Measurements from ENCODE around the gene PARD3B. TPM values are rescaled to one million over a fixed set of nuclear protein-coding genes. Genes with fewer than 3 reads are reported as not detected.

The PARD3B gene
- total RNA-seq, 1 experiment from 2014 or later = 3.6 TPM

DNA sequence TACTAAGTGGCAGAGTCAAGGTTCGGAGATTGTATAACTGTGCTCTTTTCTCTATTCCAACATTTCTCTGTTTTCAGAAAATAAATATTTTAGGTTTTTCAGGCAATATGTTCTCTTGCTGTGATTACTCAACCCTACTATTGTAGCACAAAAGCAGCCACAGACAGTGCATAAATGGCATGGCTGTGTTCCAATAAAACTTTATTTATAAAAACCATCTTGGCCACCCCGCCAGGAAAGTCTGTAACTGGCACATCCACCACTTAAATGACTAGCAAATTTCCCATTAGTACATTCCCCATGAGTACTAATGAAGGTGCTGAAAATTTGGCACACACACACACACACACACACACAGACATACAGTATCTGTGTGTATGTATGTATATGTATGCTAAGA, 30.8 kb upstream of the PARD3B start:
- H3K36me3 ChIP-seq (ENCODE audit: control insufficient read depth, insufficient read depth, low read length) = no peaks in the 10 kb centered on the region
- ChIA-PET CTCF (no interaction called here), POLR2A (no interaction called here)
- no peak overlapping the region for H3K27ac ChIP-seq (ENCODE audit: low read length)
- intact Hi-C loops (cut with micrococcal nuclease; ENCODE audit: unreplicated experiment) (no loop called here), in situ Hi-C loops (cut with HindIII; ENCODE audit: low pct_unique_long_range_greater_than_20kb, low sequenced_read_pairs) (no loop called here)
- BruUV-seq (replicated peaks) = no TSS peak
- no peak for DNase-seq (ENCODE audit: low read depth, low spot score)
- TF ChIP-seq POLR2AphosphoS5 (IDR thresholded peaks at IDR 0.05; ENCODE audit: low read depth, low read length) = no peak
- no peak for TF ChIP-seq TCF7L2 (IDR thresholded peaks at IDR 0.05; ENCODE audit: low read depth, low read length)
- TF ChIP-seq, protein P1, sequence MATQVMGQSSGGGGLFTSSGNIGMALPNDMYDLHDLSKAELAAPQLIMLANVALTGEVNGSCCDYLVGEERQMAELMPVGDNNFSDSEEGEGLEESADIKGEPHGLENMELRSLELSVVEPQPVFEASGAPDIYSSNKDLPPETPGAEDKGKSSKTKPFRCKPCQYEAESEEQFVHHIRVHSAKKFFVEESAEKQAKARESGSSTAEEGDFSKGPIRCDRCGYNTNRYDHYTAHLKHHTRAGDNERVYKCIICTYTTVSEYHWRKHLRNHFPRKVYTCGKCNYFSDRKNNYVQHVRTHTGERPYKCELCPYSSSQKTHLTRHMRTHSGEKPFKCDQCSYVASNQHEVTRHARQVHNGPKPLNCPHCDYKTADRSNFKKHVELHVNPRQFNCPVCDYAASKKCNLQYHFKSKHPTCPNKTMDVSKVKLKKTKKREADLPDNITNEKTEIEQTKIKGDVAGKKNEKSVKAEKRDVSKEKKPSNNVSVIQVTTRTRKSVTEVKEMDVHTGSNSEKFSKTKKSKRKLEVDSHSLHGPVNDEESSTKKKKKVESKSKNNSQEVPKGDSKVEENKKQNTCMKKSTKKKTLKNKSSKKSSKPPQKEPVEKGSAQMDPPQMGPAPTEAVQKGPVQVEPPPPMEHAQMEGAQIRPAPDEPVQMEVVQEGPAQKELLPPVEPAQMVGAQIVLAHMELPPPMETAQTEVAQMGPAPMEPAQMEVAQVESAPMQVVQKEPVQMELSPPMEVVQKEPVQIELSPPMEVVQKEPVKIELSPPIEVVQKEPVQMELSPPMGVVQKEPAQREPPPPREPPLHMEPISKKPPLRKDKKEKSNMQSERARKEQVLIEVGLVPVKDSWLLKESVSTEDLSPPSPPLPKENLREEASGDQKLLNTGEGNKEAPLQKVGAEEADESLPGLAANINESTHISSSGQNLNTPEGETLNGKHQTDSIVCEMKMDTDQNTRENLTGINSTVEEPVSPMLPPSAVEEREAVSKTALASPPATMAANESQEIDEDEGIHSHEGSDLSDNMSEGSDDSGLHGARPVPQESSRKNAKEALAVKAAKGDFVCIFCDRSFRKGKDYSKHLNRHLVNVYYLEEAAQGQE (IDR thresholded peaks at IDR 0.05; ENCODE audit: insufficient read depth in 1 of 2, low read depth in 2 of 2, low read length in 1 of 2) = no peak
- TF ChIP-seq SIN3A (IDR thresholded peaks at IDR 0.05; ENCODE audit: borderline replicate concordance, insufficient read depth, low read depth, low read length) = no peak
- TF ChIP-seq, protein P2, sequence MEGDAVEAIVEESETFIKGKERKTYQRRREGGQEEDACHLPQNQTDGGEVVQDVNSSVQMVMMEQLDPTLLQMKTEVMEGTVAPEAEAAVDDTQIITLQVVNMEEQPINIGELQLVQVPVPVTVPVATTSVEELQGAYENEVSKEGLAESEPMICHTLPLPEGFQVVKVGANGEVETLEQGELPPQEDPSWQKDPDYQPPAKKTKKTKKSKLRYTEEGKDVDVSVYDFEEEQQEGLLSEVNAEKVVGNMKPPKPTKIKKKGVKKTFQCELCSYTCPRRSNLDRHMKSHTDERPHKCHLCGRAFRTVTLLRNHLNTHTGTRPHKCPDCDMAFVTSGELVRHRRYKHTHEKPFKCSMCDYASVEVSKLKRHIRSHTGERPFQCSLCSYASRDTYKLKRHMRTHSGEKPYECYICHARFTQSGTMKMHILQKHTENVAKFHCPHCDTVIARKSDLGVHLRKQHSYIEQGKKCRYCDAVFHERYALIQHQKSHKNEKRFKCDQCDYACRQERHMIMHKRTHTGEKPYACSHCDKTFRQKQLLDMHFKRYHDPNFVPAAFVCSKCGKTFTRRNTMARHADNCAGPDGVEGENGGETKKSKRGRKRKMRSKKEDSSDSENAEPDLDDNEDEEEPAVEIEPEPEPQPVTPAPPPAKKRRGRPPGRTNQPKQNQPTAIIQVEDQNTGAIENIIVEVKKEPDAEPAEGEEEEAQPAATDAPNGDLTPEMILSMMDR (IDR thresholded peaks at IDR 0.05) = no peak
- no peak overlapping the region for H3K4me3 ChIP-seq (ENCODE audit: low read depth in 2 of 2, low read length in 2 of 2)
- no peaks in the 10 kb centered on the region for H3K27me3 ChIP-seq (ENCODE audit: control insufficient read depth, insufficient read depth, low read length)
- no peaks in the 10 kb centered on the region for H3K9me3 ChIP-seq (ENCODE audit: control insufficient read depth, insufficient read depth, low read depth, low read length)
- no peaks in the 10 kb centered on the region for H3K4me1 ChIP-seq (ENCODE audit: control insufficient read depth, insufficient read depth, low read length)
- ATAC-seq = no peak

DNA sequence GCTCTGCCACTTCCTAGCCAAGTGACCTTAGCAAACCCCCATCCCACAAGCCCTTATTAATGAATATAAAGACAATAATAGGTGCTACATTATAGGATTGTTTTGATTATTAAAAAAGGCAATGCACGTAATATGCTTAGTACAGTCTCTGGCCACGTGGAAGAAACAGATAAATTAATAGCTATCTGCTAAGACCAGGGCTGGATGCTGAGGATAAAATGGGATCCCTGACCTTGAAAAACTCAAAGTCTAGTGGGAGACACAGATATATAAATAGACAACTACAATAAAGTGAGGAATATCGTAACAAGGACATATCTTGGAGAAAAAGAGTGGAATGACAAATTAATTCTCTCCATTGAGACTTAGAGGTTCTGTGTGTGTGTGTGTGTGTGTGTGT, 29.9 kb upstream of the PARD3B start:
- Histone ChIP-seq H3K36me3 (ENCODE audit: control insufficient read depth, insufficient read depth, low read length) (no peaks in the 10 kb centered on the region), H3K4me3 (ENCODE audit: low read depth in 2 of 2, low read length in 2 of 2) (no peak overlapping the region), H3K4me1 (ENCODE audit: control insufficient read depth, insufficient read depth, low read length) (no peaks in the 10 kb centered on the region), H3K27ac (ENCODE audit: low read length) (no peak overlapping the region), H3K9me3 (ENCODE audit: control insufficient read depth, insufficient read depth, low read depth, low read length) (no peaks in the 10 kb centered on the region), H3K27me3 (ENCODE audit: control insufficient read depth, insufficient read depth, low read length) (no peaks in the 10 kb centered on the region)
- CTCF ChIA-PET = no interaction called here
- DNase-seq (ENCODE audit: low read depth, low spot score) = no peak
- in situ Hi-C loops (cut with HindIII; ENCODE audit: low pct_unique_long_range_greater_than_20kb, low sequenced_read_pairs) (no loop called here), intact Hi-C loops (cut with micrococcal nuclease; ENCODE audit: unreplicated experiment) (no loop called here)
- BruUV-seq (replicated peaks) = no TSS peak
- ATAC-seq = no peak
- TF ChIP-seq, protein P2 (IDR thresholded peaks at IDR 0.05) = no peak
- TF ChIP-seq, protein P1 (IDR thresholded peaks at IDR 0.05; ENCODE audit: insufficient read depth in 1 of 2, low read depth in 2 of 2, low read length in 1 of 2) = no peak
- no peak for TF ChIP-seq TCF7L2 (IDR thresholded peaks at IDR 0.05; ENCODE audit: low read depth, low read length)
- POLR2A ChIA-PET = no interaction called here

All from Panc1 (cell line).